Smooth muscle cell of the pulmonary artery (primary cell): Measurements from ENCODE around the gene RFXANK. TPM values are rescaled to one million over a fixed set of nuclear protein-coding genes. Genes with fewer than 3 reads are reported as not detected.

ENCODE experiments used
- total RNA-seq: library from RNA; depleted of rRNA; stranded (reverse); fragments of >200 nt; gene quantifications from 2 replicates; pipeline ENCODE4 v1.2.3, GENCODE V29; 2014

Gene RFXANK, protein sequence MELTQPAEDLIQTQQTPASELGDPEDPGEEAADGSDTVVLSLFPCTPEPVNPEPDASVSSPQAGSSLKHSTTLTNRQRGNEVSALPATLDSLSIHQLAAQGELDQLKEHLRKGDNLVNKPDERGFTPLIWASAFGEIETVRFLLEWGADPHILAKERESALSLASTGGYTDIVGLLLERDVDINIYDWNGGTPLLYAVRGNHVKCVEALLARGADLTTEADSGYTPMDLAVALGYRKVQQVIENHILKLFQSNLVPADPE
- total RNA-seq: 32.9 and 35.7 TPM in 2 replicates

GRCh38 chr19:19192078-19192882 is at the start of gene RFXANK, which contains the start of gene BORCS8:
Gene RFXANK (plus strand): TSS chr19:19192258. CDS start chr19:19193947, 1,689 bp downstream.
Gene BORCS8 (minus strand): TSS chr19:19192152. CDS start chr19:19192117, 35 bp downstream.

DNA sequence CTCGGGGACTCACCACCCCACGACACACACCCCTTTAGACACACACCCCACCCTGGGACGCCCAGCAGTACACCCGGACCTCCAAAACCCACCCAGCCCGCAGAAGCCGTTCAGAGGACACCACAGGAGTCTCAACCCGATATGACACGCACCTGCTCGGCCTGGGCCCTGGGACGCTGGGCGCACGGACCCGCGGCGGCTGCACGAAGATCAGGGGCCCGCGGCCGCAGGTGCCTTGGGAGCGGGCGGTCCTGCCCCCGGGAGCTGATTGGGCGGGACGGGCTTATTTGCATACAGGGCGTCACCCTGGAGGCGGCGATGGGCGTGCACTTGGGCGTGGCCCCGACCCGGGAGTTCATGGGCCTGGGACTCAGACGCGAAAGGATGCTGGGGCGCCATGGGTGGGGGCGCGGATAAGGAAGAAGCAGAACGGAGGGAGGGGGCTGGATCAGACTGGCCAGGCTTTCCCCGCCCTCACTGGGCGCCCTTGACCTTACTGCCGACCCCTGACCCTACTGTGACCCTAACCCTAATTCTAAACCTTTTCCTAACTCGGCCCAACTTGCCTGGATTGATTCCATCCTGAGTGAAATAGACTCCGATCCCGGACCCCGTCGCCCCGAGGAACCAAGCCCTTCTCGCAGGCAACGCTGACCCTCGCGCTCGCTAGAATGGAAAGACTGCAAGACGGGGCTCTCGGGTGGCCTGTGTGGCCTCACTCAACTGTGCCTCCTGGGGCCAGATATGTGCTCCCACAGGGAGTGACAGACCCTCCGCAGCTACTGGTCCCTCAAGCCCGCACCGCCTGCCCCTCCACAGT is 21.8 kb upstream of the RFXANK start, which contains the start of gene MEF2B:
Gene MEF2B, minus strand, starts transcription at position 211 of the 820 bp plus-strand sequence. CDS start 19,528 bp downstream, outside the sequence.

DNA sequence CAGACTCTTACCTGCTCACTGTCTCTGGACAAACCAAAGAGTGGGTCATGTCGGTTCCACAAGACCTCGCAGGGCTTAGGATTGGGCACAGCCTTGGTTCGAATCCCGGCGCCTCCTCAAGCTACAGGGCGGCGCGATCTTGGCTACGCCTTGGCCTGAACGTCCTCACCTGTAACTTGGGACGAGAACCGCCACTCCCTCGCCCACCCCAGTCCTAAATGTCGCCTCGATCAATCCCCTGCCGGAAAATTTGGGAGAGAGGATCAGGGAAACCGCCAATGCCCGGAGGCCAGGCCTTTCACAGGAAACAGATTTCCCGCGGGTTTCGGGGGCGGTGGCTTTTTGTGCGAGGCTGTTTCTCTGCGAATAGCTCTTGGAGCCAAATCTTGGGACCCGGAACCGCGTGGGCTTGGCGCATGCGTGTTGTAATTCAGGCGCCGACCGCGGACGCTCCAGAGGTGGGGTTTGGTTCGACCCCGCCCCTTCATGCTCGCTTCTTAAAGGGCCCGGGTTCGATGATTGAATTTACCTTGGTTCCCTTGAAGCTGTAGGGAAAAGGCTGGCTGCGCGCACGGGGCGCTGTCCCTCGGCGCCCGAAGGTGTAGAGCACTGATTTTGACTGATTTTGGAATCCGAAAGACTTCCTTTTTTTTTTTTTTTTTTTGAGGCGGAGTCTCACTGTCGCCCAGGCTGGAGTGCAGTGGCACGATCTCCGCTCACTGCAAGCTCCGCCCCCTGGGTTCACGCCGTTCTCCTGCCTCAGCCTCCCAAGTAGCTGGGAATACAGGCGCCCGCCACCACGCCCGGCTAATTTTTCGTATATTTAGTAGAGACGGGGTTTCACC is 11.2 kb downstream of the RFXANK start, which contains the start of gene NR2C2AP:
Gene NR2C2AP, minus strand, starts transcription at position 403 of the 845 bp plus-strand sequence. Its CDS starts 354 bp downstream, at position 49.

DNA sequence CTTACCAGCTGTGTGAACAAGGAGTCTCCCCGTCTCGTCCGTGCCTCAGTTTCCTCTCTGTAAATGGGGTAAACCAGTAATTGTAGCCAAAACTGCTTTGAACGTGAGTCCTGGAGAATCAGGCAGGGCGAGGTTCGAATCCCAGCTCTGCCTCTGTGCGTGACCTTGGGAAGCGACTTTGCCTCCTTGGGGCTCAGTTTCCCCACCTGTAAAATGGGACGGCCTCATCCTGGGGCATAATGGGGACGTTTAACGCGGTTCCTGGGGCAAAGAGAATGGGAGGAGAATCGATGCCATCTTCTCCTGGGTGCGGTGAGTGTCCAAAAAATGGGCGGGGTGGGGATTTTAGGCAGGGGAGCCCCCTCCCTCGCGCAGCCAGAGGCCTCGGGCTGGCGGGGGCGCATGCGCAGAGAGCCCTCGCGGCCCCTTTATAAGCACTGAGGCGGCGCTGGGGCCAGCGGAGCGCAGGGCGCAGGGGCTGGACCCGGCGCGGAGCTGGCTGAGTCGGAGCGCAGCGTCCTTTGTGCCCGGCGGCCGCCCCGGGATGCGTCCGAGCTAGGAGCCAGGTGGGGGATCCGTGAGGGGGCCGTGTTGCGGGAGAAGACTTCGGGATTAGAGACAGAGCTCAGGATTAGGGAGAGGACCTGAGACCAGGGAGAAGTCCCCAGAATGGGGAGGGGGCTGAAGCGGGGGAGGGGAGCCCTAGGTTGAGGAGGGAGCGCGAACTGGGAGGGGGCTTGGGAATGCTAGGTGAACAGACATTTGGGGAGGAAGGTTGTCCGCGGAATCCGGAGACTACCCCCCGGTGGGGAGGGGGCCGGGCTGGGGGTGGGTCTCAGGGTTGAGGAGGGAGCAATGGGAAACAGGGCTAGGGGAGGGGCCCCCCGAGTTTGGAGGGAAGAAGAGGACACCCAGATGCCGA is 19.7 kb downstream of the RFXANK start, which contains the start of gene NCAN:
Gene NCAN, plus strand, starts transcription at position 460 of the 922 bp plus-strand sequence. CDS start 4,996 bp downstream, outside the sequence.

Other genes starting within 250 kb of the RFXANK start
- gene SUGP2, start 158.7 kb upstream of the RFXANK start, total RNA-seq: 29.9 and 37.6 TPM in 2 replicates
- gene ARMC6, start 158.7 kb upstream of the RFXANK start, total RNA-seq: 28.7 and 51.1 TPM in 2 replicates
- 7.6 and 9.1 TPM in 2 replicates for gene SLC25A42, start 128.3 kb upstream of the RFXANK start, total RNA-seq
- 30.9 and 38.5 TPM in 2 replicates for gene TMEM161A, start 53.8 kb upstream of the RFXANK start, total RNA-seq
- gene MEF2B, start 22.0 kb upstream of the RFXANK start, total RNA-seq: 0.07 TPM in 1 of 2 replicates, not detected in the other
- 11.5 and 13.2 TPM in 2 replicates for gene BORCS8, start 106 bp upstream of the RFXANK start, total RNA-seq
- 5.3 and 9.5 TPM in 2 replicates for gene NR2C2AP, start 11.2 kb downstream of the RFXANK start, total RNA-seq
- under 0.01 TPM in 1 of 2 replicates, not detected in the other for gene NCAN, start 19.7 kb downstream of the RFXANK start, total RNA-seq
- 0.72 and 0.83 TPM in 2 replicates for gene TM6SF2, start 81.0 kb downstream of the RFXANK start, total RNA-seq
- 21.1 and 21.4 TPM in 2 replicates for gene SUGP1, start 128.3 kb downstream of the RFXANK start, total RNA-seq
- gene MAU2, start 128.6 kb downstream of the RFXANK start, total RNA-seq: 39.6 and 45.3 TPM in 2 replicates
- 40.3 and 55.7 TPM in 2 replicates for gene GATAD2A, start 213.4 kb downstream of the RFXANK start, total RNA-seq